Duodenal mucosa (tissue), 2 donors: ENCODE measurements around the gene UNC13C.

Source experiments
- H3K27ac ChIP-seq: one replicate; pipeline ENCODE4 v1.7.0; 2013; ENCODE audit warnings: low read depth, low read length
- H3K27me3 ChIP-seq, 2 donors: one replicate each; pipeline ENCODE4 v1.7.0; 2013; ENCODE audit warnings: low read length in 2 of 2, control low read depth in 1 of 2; ENCODE audit not compliant: insufficient read depth in 2 of 2, control insufficient read depth in 1 of 2
- H3K36me3 ChIP-seq, 2 donors: one replicate each; pipeline ENCODE4 v1.7.0; 2013; ENCODE audit warnings: low read length in 2 of 2, control low read depth in 1 of 2; ENCODE audit not compliant: insufficient read depth in 2 of 2, control insufficient read depth in 1 of 2
- H3K4me1 ChIP-seq, 2 donors: one replicate each; pipeline ENCODE4 v1.7.0; 2013; ENCODE audit warnings: low read length in 2 of 2, control low read depth in 1 of 2; ENCODE audit not compliant: insufficient read depth in 2 of 2, control insufficient read depth in 1 of 2
- H3K4me3 ChIP-seq, 2 donors: one replicate each; pipeline ENCODE4 v1.7.0; 2013; ENCODE audit warnings: low read length in 2 of 2, low read depth in 1 of 2
- H3K9ac ChIP-seq, 2 donors: one replicate each; pipeline ENCODE4 v1.7.0; 2013; ENCODE audit warnings: low read length in 2 of 2, low read depth in 1 of 2
- H3K9me3 ChIP-seq, 2 donors: one replicate each; pipeline ENCODE4 v1.7.0; 2013; ENCODE audit warnings: low read length in 2 of 2, control low read depth in 1 of 2; ENCODE audit not compliant: control insufficient read depth in 1 of 2

UNC13C gene

GRCh38 chr15:54101664-54102270 is 123.5 kb downstream of the UNC13C start:
- Histone ChIP-seq H3K27me3 (no peaks in the 10 kb centered on the region), H3K4me1 (no peaks in the 10 kb centered on the region), H3K4me3 (no peak overlapping the region), H3K36me3 (no peaks in the 10 kb centered on the region), H3K27ac (no peak overlapping the region), H3K9ac (no peak overlapping the region), H3K9me3 (no peaks in the 10 kb centered on the region)

GRCh38 chr15:54102704-54103103 is 124.5 kb downstream of the UNC13C start:
- Histone ChIP-seq H3K9me3 (no peaks in the 10 kb centered on the region), H3K4me1 (no peaks in the 10 kb centered on the region), H3K9ac (no peak overlapping the region), H3K4me3 (no peak overlapping the region), H3K27me3 (no peaks in the 10 kb centered on the region), H3K27ac (no peak overlapping the region), H3K36me3 (no peaks in the 10 kb centered on the region)

- no peak overlapping the region for H3K27ac ChIP-seq
- H3K4me3 ChIP-seq: no peak overlapping the region
- H3K9me3 ChIP-seq: no peaks in the 10 kb centered on the region
- no peaks in the 10 kb centered on the region for H3K36me3 ChIP-seq
- no peak overlapping the region for H3K9ac ChIP-seq
- no peaks in the 10 kb centered on the region for H3K27me3 ChIP-seq
- no peaks in the 10 kb centered on the region for H3K4me1 ChIP-seq
Measured at GRCh38 chr15:54109014-54109413, 130.8 kb downstream of the UNC13C start.

DNA sequence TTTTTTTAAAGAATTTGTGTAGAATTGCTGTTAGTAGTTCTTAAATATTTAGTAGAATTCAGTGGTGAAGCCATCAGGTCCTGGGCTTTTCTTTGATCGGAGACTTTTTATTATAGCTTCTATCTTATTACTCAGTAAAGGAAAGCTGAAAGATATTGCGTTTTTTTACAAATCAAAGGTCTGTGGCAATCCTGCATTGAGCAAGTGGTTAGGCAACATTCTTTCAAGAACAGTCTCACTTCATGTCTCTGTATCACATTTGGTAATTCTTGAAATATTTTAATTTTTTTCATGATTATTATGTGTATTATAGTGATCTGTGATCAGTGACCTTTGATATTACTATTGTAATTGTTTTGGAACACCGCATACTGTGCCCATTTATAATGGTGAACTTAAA is 140.8 kb downstream of the UNC13C start:
- Histone ChIP-seq H3K27ac (no peak overlapping the region), H3K27me3 (no peaks in the 10 kb centered on the region), H3K36me3 (no peaks in the 10 kb centered on the region), H3K9me3 (peaks cover 0 to under 1% of the 10 kb centered on the region in 2 donors), H3K4me3 (no peak overlapping the region), H3K9ac (no peak overlapping the region), H3K4me1 (no peaks in the 10 kb centered on the region)

DNA sequence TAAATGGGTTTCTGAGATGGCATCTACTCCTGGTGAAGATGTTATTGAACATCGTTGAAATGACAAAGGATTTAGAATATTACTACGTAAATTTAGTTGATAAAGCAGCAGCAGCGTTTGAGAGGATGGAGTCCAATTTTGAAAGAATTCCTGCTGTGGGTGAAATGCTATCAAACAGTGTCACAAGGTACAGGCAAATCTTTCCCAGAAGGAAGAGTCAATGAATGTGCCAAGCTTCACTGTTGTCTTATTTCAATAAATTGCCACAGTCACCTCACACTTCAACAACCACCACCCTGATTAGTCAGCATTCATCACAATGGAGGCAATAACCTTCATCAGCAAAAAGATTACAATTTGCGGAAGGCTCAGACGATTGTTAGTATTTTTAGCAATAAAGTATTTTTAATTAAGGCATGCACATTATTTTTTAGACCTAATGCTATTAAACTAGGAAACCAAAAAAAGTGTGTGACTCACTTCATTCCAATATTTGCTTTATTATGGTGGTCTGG is 142.8 kb downstream of the UNC13C start:
- Histone ChIP-seq H3K4me3 (no peak overlapping the region), H3K36me3 (no peaks in the 10 kb centered on the region), H3K4me1 (no peaks in the 10 kb centered on the region), H3K9ac (no peak overlapping the region), H3K9me3 (peaks cover 0 to 1% of the 10 kb centered on the region in 2 donors), H3K27me3 (no peaks in the 10 kb centered on the region), H3K27ac (no peak overlapping the region)

DNA sequence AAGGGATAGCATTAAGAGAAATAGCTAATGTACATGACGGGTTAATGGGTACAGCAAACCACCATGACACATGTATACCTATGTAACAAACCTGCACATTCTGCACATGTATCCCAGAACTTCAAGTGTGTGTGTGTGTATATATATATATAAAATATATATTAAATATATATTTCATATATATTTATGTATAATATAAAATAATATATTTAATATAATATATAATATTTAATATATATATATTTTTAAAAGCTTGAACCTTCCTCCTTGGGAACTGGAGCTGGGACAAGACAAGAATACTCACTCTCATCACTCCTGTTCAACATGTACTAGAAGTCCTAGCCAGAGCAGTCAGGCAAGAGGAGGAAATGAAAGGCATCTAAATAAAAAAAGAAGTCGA is 149.3 kb downstream of the UNC13C start:
- Histone ChIP-seq H3K27ac (no peak overlapping the region), H3K27me3 (no peaks in the 10 kb centered on the region), H3K36me3 (no peaks in the 10 kb centered on the region), H3K4me3 (no peak overlapping the region), H3K4me1 (no peaks in the 10 kb centered on the region), H3K9me3 (peaks cover 0 to 1% of the 10 kb centered on the region in 2 donors), H3K9ac (no peak overlapping the region)

DNA sequence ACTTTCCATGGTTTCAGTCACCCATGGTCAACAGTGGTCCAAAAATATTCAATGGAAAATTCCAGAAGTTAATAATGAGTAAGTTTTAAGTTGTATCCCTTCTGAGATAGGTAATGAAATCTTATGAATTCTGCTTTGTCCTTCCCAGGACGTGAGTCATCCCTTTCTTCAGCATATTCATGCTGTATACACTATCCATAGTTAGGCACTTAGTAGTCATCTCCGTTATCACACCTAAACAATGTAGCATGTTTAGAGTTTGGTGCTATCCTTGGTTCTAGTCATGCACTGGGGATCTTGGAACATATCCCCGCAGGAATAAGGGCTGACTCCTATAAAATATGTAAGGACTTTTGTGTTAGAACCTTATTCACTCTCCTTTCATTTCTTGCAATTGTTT is 153.2 kb downstream of the UNC13C start:
- no peaks in the 10 kb centered on the region for H3K36me3 ChIP-seq
- H3K4me1 ChIP-seq: no peaks in the 10 kb centered on the region
- H3K9me3 ChIP-seq: no peaks in the 10 kb centered on the region
- H3K4me3 ChIP-seq: no peak overlapping the region
- H3K27ac ChIP-seq: no peak overlapping the region
- H3K27me3 ChIP-seq: no peaks in the 10 kb centered on the region
- no peak overlapping the region for H3K9ac ChIP-seq

DNA sequence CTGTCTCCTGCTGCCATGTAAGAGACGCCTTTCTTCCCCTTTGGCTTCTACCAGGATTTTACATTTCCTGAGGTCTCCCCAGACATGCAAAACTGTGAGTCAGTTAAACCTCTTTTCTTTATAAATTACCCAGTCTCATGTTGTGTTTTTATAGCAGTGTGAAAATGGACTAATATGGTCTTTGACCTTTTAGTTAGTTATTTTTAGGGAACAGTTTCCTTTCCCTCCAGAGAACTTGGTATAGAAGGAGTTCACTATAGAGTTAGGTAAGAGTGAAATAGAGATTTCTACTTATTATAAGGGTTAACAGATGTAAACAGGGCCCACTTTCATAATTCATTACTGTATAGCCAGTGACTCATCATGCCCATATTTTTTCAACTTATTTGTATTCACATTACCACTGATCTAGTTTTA is 170.9 kb downstream of the UNC13C start:
- H3K9ac ChIP-seq: no peak overlapping the region
- no peak overlapping the region for H3K4me3 ChIP-seq
- no peaks in the 10 kb centered on the region for H3K36me3 ChIP-seq
- H3K4me1 ChIP-seq: no peaks in the 10 kb centered on the region
- no peaks in the 10 kb centered on the region for H3K9me3 ChIP-seq
- no peaks in the 10 kb centered on the region for H3K27me3 ChIP-seq
- no peak overlapping the region for H3K27ac ChIP-seq

- Histone ChIP-seq H3K9me3 (no peaks in the 10 kb centered on the region), H3K9ac (no peak overlapping the region), H3K4me1 (no peaks in the 10 kb centered on the region), H3K27me3 (no peaks in the 10 kb centered on the region), H3K27ac (no peak overlapping the region), H3K36me3 (no peaks in the 10 kb centered on the region), H3K4me3 (no peak overlapping the region)
Measured at GRCh38 chr15:54150255-54150654, 172.0 kb downstream of the UNC13C start.

DNA sequence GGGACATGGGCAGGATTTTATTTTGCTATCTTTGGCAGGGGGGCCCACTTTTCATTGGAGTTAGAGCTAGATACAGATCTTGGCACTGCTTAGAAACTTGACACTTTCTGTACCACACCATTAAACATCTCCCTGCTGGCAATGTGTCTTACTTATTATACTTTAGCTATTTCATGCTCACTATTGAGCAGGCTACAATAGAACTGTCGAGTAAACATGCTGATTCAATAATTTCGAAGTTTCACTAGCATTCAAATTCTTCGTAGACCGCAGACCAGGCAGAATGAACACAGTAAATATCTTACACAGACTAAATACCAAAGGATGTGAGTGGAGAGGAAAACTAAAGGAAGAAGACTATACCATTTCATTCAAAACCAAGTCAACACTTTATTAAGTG is 180.8 kb downstream of the UNC13C start:
- Histone ChIP-seq H3K4me1 (no peaks in the 10 kb centered on the region), H3K36me3 (no peaks in the 10 kb centered on the region), H3K27ac (no peak overlapping the region), H3K27me3 (no peaks in the 10 kb centered on the region), H3K4me3 (no peak overlapping the region), H3K9ac (no peak overlapping the region), H3K9me3 (no peaks in the 10 kb centered on the region)

DNA sequence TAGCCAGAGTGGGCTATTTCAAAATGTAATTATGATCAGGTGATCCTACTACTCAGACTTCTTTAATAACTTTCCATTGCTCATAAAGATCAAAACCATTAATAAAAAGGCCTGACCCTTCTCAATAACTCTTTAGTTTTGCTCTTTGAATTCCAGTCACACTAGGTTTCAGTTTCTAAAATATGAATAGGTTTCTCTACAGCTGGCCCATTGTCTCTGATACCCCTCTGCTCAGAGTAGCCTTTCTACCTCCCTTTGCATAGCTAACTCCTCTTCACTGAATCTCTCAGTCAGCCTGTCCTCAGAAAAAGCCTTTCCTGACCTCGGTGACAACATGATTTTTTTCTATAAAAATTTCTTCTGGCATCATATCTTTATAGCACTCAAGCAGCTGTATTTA is 209.1 kb downstream of the UNC13C start:
- H3K4me1 ChIP-seq: no peaks in the 10 kb centered on the region
- H3K4me3 ChIP-seq: no peak overlapping the region
- no peak overlapping the region for H3K27ac ChIP-seq
- H3K27me3 ChIP-seq: no peaks in the 10 kb centered on the region
- no peaks in the 10 kb centered on the region for H3K36me3 ChIP-seq
- no peak overlapping the region for H3K9ac ChIP-seq
- no peaks in the 10 kb centered on the region for H3K9me3 ChIP-seq
